ENCODE measurements around the gene SLIT3.

DNA sequence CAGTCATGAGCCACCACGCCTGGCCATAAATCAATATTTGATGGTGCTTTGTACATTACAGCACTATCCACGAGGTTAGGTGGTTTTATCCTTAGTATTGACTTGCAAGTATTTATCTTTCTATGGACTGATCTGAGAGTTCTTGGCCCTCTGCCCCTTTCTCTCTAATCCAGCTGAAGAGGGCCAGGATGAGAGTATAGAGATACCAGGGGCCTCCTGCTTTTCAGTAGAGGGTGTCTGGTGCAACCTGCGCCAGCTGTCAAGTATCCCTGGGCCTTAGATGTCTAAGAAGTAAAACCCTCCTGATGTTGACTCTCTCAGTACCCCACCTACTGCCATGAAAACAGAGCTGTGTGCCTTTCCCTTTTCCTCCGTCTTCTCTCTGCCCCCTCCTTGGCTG lies 153.4 kb downstream of the SLIT3 start:
- TF ChIP-seq, protein P1, sequence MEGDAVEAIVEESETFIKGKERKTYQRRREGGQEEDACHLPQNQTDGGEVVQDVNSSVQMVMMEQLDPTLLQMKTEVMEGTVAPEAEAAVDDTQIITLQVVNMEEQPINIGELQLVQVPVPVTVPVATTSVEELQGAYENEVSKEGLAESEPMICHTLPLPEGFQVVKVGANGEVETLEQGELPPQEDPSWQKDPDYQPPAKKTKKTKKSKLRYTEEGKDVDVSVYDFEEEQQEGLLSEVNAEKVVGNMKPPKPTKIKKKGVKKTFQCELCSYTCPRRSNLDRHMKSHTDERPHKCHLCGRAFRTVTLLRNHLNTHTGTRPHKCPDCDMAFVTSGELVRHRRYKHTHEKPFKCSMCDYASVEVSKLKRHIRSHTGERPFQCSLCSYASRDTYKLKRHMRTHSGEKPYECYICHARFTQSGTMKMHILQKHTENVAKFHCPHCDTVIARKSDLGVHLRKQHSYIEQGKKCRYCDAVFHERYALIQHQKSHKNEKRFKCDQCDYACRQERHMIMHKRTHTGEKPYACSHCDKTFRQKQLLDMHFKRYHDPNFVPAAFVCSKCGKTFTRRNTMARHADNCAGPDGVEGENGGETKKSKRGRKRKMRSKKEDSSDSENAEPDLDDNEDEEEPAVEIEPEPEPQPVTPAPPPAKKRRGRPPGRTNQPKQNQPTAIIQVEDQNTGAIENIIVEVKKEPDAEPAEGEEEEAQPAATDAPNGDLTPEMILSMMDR (IDR thresholded peaks at IDR 0.05; ENCODE audit: low read depth, low read length): no peak
- TF ChIP-seq EZH2phosphoT487 (IDR thresholded peaks at IDR 0.05; ENCODE audit: low read depth): no peak
